ENCODE measurements around the gene DACH1. TPM values are rescaled to one million over a fixed set of nuclear protein-coding genes. Genes with fewer than 3 reads are reported as not detected.

DACH1 gene
- total RNA-seq, 4 donors from 2014 or later, result 0.98 to 1.6 (median 1.0) TPM

- H3K4me3 ChIP-seq, result no peak overlapping the region
- H3K36me3 ChIP-seq, result no peaks in the 10 kb centered on the region
- no peaks in the 10 kb centered on the region for H3K4me1 ChIP-seq
- H3K27ac ChIP-seq, result no peak overlapping the region
- intact Hi-C loops (cut with DNase I; ENCODE audit: low total_unique reads), result no loop called here
- in situ Hi-C loops (cut with MboI; ENCODE audit: low sequenced_read_pairs in 4 of 4), result no loop called here
- DNase-seq, result no peak
- no peaks in the 10 kb centered on the region for H3K9me3 ChIP-seq
- TF ChIP-seq POLR2A (IDR thresholded peaks at IDR 0.05), result no peak
- no peak for TF ChIP-seq CTCF (IDR thresholded peaks at IDR 0.05 in 4 of 5, conservative IDR thresholded peaks at IDR 0.05 in 1 of 5)
- ATAC-seq, result no peak
- no peaks in the 10 kb centered on the region for H3K27me3 ChIP-seq
These were observed 144.8 kb downstream of the DACH1 start for GRCh38 chr13:71722206-71722605.

- no peak for ATAC-seq
- H3K4me1 ChIP-seq, result no peaks in the 10 kb centered on the region
- H3K4me3 ChIP-seq, result no peak overlapping the region
- H3K27ac ChIP-seq, result no peak overlapping the region
- H3K36me3 ChIP-seq, result no peaks in the 10 kb centered on the region
- intact Hi-C loops (cut with DNase I; ENCODE audit: low total_unique reads), result no loop called here
- TF ChIP-seq CTCF (IDR thresholded peaks at IDR 0.05 in 4 of 5, conservative IDR thresholded peaks at IDR 0.05 in 1 of 5), result no peak
- no peak for TF ChIP-seq POLR2A (IDR thresholded peaks at IDR 0.05)
- DNase-seq, result no peak
- no peaks in the 10 kb centered on the region for H3K9me3 ChIP-seq
- no peaks in the 10 kb centered on the region for H3K27me3 ChIP-seq
- in situ Hi-C loops (cut with MboI; ENCODE audit: low sequenced_read_pairs in 4 of 4), result no loop called here
These were observed 145.9 kb downstream of the DACH1 start for GRCh38 chr13:71721104-71721503.

- no peaks in the 10 kb centered on the region for H3K27me3 ChIP-seq
- no peaks in the 10 kb centered on the region for H3K9me3 ChIP-seq
- no peak overlapping the region for H3K27ac ChIP-seq
- in situ Hi-C loops (cut with MboI; ENCODE audit: low sequenced_read_pairs in 4 of 4) (no loop called here), intact Hi-C loops (cut with DNase I; ENCODE audit: low total_unique reads) (no loop called here)
- H3K4me1 ChIP-seq, result no peaks in the 10 kb centered on the region
- ATAC-seq, result no peak
- no peaks in the 10 kb centered on the region for H3K36me3 ChIP-seq
- TF ChIP-seq CTCF (IDR thresholded peaks at IDR 0.05 in 4 of 5, conservative IDR thresholded peaks at IDR 0.05 in 1 of 5), result no peak
- TF ChIP-seq POLR2A (IDR thresholded peaks at IDR 0.05), result no peak
- no peak overlapping the region for H3K4me3 ChIP-seq
- no peak for DNase-seq
These were observed 148.1 kb downstream of the DACH1 start for GRCh38 chr13:71718931-71719330.

GRCh38 chr13:71714802-71715375 lies 152.1 kb downstream of the DACH1 start:
- H3K27ac ChIP-seq, result no peak overlapping the region
- ATAC-seq (no peak), DNase-seq (no peak)
- H3K4me1 ChIP-seq, result no peaks in the 10 kb centered on the region
- no peak overlapping the region for H3K4me3 ChIP-seq
- in situ Hi-C loops (cut with MboI; ENCODE audit: low sequenced_read_pairs in 4 of 4), result no loop called here
- no peaks in the 10 kb centered on the region for H3K27me3 ChIP-seq
- no peaks in the 10 kb centered on the region for H3K36me3 ChIP-seq
- TF ChIP-seq CTCF (IDR thresholded peaks at IDR 0.05 in 4 of 5, conservative IDR thresholded peaks at IDR 0.05 in 1 of 5), result no peak
- no peak for TF ChIP-seq POLR2A (IDR thresholded peaks at IDR 0.05)
- intact Hi-C loops (cut with DNase I; ENCODE audit: low total_unique reads), result no loop called here
- no peaks in the 10 kb centered on the region for H3K9me3 ChIP-seq
